Right atrium auricular region (tissue), 2 donors: ENCODE data around the gene FMOD. TPM values are rescaled to one million over a fixed set of nuclear protein-coding genes. Genes with fewer than 3 reads are reported as not detected.
A peak's percentile ranks its signal among the peaks of the same experiment; 100 is the strongest.

Experiments used
- DNase-seq: peaks from one replicate; pipeline ENCODE4 v3.0.0-alpha.2; 2019; ENCODE audit warnings: low spot score
- H3K27ac ChIP-seq, 2 donors: fragments of 200-600 bp; sonication (generic); 1 replicate in 1 of 2; 2 replicates in 1 of 2; pipeline ENCODE4 v1.5.1; 2016 to 2019
- H3K27me3 ChIP-seq, 2 donors: fragments of 200-600 bp; sonication (generic); one replicate each; pipeline versions ENCODE4 v1.5.1 to v1.6.0; 2017 to 2019
- H3K36me3 ChIP-seq: fragments of 200-600 bp; sonication (generic); one replicate; pipeline ENCODE4 v1.5.1; 2016
- H3K4me1 ChIP-seq, 2 donors: fragments of 200-600 bp; sonication (generic); one replicate each; pipeline versions ENCODE4 v1.5.1 to v1.6.0; 2017 to 2019
- H3K4me3 ChIP-seq, 2 donors: fragments of 200-600 bp; sonication (generic); 1 replicate in 1 of 2; 2 replicates in 1 of 2; pipeline ENCODE4 v1.5.1; 2017 to 2019; ENCODE audit warnings: mild to moderate bottlenecking in 1 of 2, moderate library complexity in 1 of 2
- H3K9me3 ChIP-seq, 2 donors: fragments of 200-600 bp; sonication (generic); one replicate each; pipeline ENCODE4 v1.5.1; 2019
- CTCF ChIP-seq, 2 donors: fragments of 200-600 bp; sonication (generic); IDR thresholded peaks; one replicate each; pipeline ENCODE4 v1.5.1; 2019; ENCODE audit warnings: antibody characterized with exemption in 2 of 2
- total RNA-seq, 2 donors: library from RNA; depleted of rRNA; stranded (reverse); fragments of >200 nt; gene quantifications; one replicate each; pipeline ENCODE4 v1.1.0, GENCODE V29; 2016

Gene FMOD
- total RNA-seq, 2 donors from 2014 or later = 34.2 to 122 TPM

GRCh38 chr1:203325026-203325417, 25.9 kb downstream of the FMOD start:
- no peak overlapping the region for H3K4me3 ChIP-seq
- H3K27ac ChIP-seq = peak overlapping the region; percentile 85 to 96
- TF ChIP-seq CTCF (IDR thresholded peaks at IDR 0.05) = no peak
- no peak for DNase-seq
- H3K27me3 ChIP-seq = no peaks in the 10 kb centered on the region
- H3K4me1 ChIP-seq = peaks cover 0 to 79% of the 10 kb centered on the region in 2 donors
- no peaks in the 10 kb centered on the region for H3K9me3 ChIP-seq
- H3K36me3 ChIP-seq = no peaks in the 10 kb centered on the region

GRCh38 chr1:203324105-203325025, 26.6 kb downstream of the FMOD start:
- no peak for TF ChIP-seq CTCF (IDR thresholded peaks at IDR 0.05)
- peaks cover 0 to 80% of the 10 kb centered on the region in 2 donors for H3K4me1 ChIP-seq

DNA sequence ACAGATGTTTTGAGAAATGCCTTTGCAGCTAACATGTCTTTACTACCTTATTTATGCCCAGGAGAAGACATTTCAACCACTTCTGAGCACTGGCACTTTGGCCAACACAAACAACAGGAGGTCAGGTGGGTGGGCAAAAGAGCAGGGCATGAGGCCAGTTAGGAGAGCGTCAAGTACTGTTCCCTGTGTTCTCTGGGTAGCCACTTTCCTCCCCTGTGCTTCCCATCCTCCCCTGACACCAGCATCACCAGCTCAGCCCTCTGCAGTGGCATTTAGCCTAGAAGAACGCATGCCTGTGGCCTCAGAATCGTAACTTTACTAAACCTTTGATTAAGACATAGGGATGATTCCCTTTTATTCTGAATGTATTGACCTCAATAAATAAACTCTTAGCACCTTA, 27.3 kb downstream of the FMOD start:
- peak overlapping the region; percentile 85 to 96 for H3K27ac ChIP-seq
- no peak for DNase-seq
- H3K9me3 ChIP-seq = no peaks in the 10 kb centered on the region
- H3K4me1 ChIP-seq = peaks cover 0 to 80% of the 10 kb centered on the region in 2 donors
- no peak for TF ChIP-seq CTCF (IDR thresholded peaks at IDR 0.05)
- no peaks in the 10 kb centered on the region for H3K27me3 ChIP-seq
- no peaks in the 10 kb centered on the region for H3K36me3 ChIP-seq
- H3K4me3 ChIP-seq = no peak overlapping the region

More at GRCh38 chr1:203324105-203325025, 26.6 kb downstream of the FMOD start:
- Histone ChIP-seq H3K36me3 (no peaks in the 10 kb centered on the region), H3K4me3 (no peak overlapping the region), H3K27ac (peak overlapping the region; percentile 85 to 96), H3K27me3 (no peaks in the 10 kb centered on the region), H3K9me3 (no peaks in the 10 kb centered on the region)
- DNase-seq = no peak

DNA sequence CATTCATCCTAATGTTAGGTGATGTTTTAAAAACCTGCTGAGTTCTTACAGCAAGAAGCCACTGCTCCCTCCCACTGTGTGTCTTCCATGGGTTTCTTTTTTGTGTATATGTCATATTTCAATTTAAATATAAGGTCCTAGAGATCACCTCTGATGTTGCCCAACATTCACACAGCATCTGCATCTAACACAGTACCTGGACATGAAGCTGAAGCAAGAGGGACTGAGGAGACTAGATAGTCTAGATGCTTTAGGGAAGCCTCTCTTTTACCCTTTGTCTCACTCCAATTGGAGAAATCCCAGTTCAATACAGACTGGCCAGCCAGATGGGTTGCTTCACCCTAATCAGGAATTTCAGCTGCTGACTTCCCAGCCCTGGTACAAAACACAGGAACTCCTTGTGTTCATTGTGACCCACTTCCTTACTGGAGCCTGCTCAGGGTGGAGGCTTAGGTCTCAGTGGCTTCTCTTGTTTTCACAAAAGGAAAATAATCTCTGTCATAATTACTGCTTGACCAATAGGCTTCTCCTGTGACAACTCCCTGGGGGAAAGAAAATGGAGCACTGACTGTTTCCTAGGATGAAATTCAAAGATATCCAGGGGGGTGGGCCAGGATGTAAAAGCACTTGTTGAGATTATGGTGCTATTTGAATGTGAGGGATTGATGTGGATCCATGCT, 28.3 kb downstream of the FMOD start:
- Histone ChIP-seq H3K27me3 (no peaks in the 10 kb centered on the region), H3K36me3 (no peaks in the 10 kb centered on the region), H3K4me1 (peaks cover 0 to 79% of the 10 kb centered on the region in 2 donors), H3K4me3 (no peak overlapping the region), H3K27ac (peak overlapping the region; percentile 85 to 96), H3K9me3 (no peaks in the 10 kb centered on the region)
- DNase-seq = peak; percentile 93
- no peak for TF ChIP-seq CTCF (IDR thresholded peaks at IDR 0.05)

DNA sequence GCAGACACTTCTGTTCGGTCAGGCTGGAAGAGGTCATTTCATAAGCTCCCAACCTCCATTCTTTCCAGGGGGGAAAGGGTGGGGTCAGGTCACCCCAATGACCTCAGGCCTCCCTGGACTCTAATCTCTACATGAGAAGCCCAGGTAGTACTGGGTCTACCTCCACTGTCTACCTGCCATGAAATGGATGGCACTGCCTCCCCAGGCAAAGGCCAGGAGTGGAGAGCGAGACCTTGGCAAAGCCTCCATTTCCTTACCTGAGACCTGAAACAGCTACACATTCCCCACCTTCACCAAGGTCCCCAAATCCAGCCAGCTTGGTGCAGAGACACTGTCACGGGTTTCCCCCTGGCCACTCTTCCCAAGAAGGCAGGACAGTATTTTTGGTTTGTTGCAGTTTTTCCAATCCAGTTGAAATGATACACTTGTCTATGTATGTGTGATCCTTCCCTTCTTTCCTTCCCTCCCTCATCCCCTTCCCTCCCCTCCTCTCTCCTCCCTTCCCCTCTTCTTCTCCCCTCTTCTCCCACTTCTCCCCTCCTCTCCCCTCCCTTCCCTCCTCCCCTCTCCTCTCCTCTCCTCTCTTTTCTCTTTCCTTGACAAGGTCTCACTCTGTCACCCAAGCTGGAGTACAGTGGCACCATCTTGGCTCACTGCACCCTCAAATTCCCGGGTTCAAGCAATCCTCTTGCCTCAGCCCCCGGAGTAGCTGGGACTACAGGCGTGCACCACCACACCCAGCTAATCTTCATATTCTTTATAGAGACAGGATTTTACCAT, 29.5 kb downstream of the FMOD start:
- no peak for DNase-seq
- no peak overlapping the region for H3K4me3 ChIP-seq
- H3K36me3 ChIP-seq = no peaks in the 10 kb centered on the region
- no peaks in the 10 kb centered on the region for H3K27me3 ChIP-seq
- no peaks in the 10 kb centered on the region for H3K9me3 ChIP-seq
- H3K27ac ChIP-seq = peak overlapping the region; percentile 85 to 96
- H3K4me1 ChIP-seq = peaks cover 0 to 79% of the 10 kb centered on the region in 2 donors
- no peak for TF ChIP-seq CTCF (IDR thresholded peaks at IDR 0.05)
